WTC11 (cell line): ENCODE results near the gene TNIK. TPM values are rescaled to one million over a fixed set of nuclear protein-coding genes. Genes with fewer than 3 reads are reported as not detected.
A peak's percentile ranks its signal among the peaks of the same experiment; 100 is the strongest.

Experiments used
- ATAC-seq: fragments of 200-7000 bp; cut with Tn5 transposase; 2 replicates; pipeline ENCODE4 v1.10.0; 2021; ENCODE audit warnings: mild to moderate bottlenecking, moderate library complexity
- CTCF ChIA-PET: fragments of 300-600 bp; sonication (Branson Sonifier 250); formaldehyde crosslinking; loops from one replicate; lab custom pipeline; 2021; ENCODE audit warnings: antibody characterized with exemption; lab: Charles Lee
- POLR2A ChIA-PET: fragments of 350-600 bp; sonication (Branson Sonifier 250); formaldehyde crosslinking; loops from one replicate; lab custom pipeline; 2021; ENCODE audit warnings: antibody characterized with exemption; lab: Charles Lee
- DNase-seq: peaks from one replicate; pipeline ENCODE4 v3.0.0; 2021; ENCODE audit warnings: low spot score
- H3K27ac Mint-ChIP-seq: 2 replicates; pipeline ENCODE4 v1.8.0; 2021; ENCODE audit warnings: mixed read lengths
- H3K27me3 Mint-ChIP-seq: 2 replicates; pipeline ENCODE4 v1.8.0; 2021; ENCODE audit warnings: low read depth, mild to moderate bottlenecking, moderate library complexity, mixed read lengths
- H3K36me3 Mint-ChIP-seq: 2 replicates; pipeline ENCODE4 v1.8.0; 2021; ENCODE audit warnings: mixed read lengths
- H3K4me1 Mint-ChIP-seq: 2 replicates; pipeline ENCODE4 v1.8.0; 2022; ENCODE audit warnings: mixed read lengths
- H3K4me3 Mint-ChIP-seq: 2 replicates; pipeline ENCODE4 v1.8.0; 2021; ENCODE audit warnings: mild to moderate bottlenecking, moderate library complexity, mixed read lengths
- H3K9me3 Mint-ChIP-seq: 2 replicates; pipeline ENCODE4 v1.8.0; 2021; ENCODE audit warnings: mixed read lengths
- ATF2 ChIP-seq: sonication (generic); formaldehyde crosslinking; IDR thresholded peaks from 2 replicates; pipeline ENCODE4 v1.8.1; 2022; ENCODE audit warnings: low read depth, missing genetic modification reagents, borderline replicate concordance
- CREM ChIP-seq: sonication (generic); formaldehyde crosslinking; IDR thresholded peaks from 2 replicates; pipeline ENCODE4 v1.8.1; 2022; ENCODE audit warnings: mild to moderate bottlenecking, missing genetic modification reagents, moderate library complexity
- ERG ChIP-seq: fragments of 250-450 bp; sonication (Bioruptor Pico); IDR thresholded peaks from 2 replicates; pipeline ENCODE4 v1.8.0; 2021; ENCODE audit warnings: mild to moderate bottlenecking
- FOXJ3 ChIP-seq: sonication (generic); formaldehyde crosslinking; IDR thresholded peaks from 2 replicates; pipeline ENCODE4 v1.9.0; 2021; ENCODE audit warnings: missing genetic modification reagents, mild to moderate bottlenecking, borderline replicate concordance
- GTF2I ChIP-seq: fragments of 250-450 bp; sonication (Bioruptor Pico); conservative IDR thresholded peaks from 2 replicates; pipeline ENCODE4 v1.4.0; 2021; ENCODE audit warnings: mild to moderate bottlenecking
- JAZF1 ChIP-seq: fragments of 250-450 bp; sonication (Bioruptor Pico); IDR thresholded peaks from 2 replicates; pipeline ENCODE4 v1.9.0; 2021; ENCODE audit warnings: moderate library complexity, mild to moderate bottlenecking, inconsistent platforms
- MAX ChIP-seq: sonication (generic); formaldehyde crosslinking; IDR thresholded peaks from 2 replicates; pipeline ENCODE4 v1.8.0; 2022; ENCODE audit warnings: mild to moderate bottlenecking, missing genetic modification reagents
- NFATC4 ChIP-seq: fragments of 250-450 bp; sonication (Bioruptor Pico); IDR thresholded peaks from 2 replicates; pipeline ENCODE4 v1.9.0; 2021; ENCODE audit warnings: mild to moderate bottlenecking
- OVOL2 ChIP-seq: fragments of 250-450 bp; sonication (Bioruptor Pico); IDR thresholded peaks from 2 replicates; pipeline ENCODE4 v1.9.0; 2021; ENCODE audit warnings: mild to moderate bottlenecking, borderline replicate concordance
- USF2 ChIP-seq: sonication (generic); formaldehyde crosslinking; IDR thresholded peaks from 2 replicates; pipeline ENCODE4 v1.8.1; 2023; ENCODE audit warnings: mild to moderate bottlenecking, missing genetic modification reagents, moderate library complexity
- ZNF219 ChIP-seq: sonication (generic); formaldehyde crosslinking; IDR thresholded peaks from 2 replicates; pipeline ENCODE4 v1.8.0; 2023; ENCODE audit warnings: missing genetic modification reagents, mild to moderate bottlenecking, borderline replicate concordance
- ZNF396 ChIP-seq: fragments of 250-450 bp; sonication (Bioruptor Pico); IDR thresholded peaks from 2 replicates; pipeline ENCODE4 v1.8.0; 2021; ENCODE audit warnings: mild to moderate bottlenecking, moderate library complexity, borderline replicate concordance
- total RNA-seq: library from RNA; stranded (reverse); gene quantifications from 3 replicates; pipeline ENCODE4 v1.2.3, GENCODE V29; 2021
- TF ChIP-seq, protein P1 (sequence below): sonication (generic); formaldehyde crosslinking; IDR thresholded peaks from 2 replicates; pipeline ENCODE4 v1.8.1; 2023; ENCODE audit warnings: mild to moderate bottlenecking, missing genetic modification reagents, moderate library complexity
- TF ChIP-seq, protein P2 (sequence below): sonication (generic); formaldehyde crosslinking; IDR thresholded peaks from 2 replicates; pipeline ENCODE4 v1.8.1; 2023; ENCODE audit warnings: mild to moderate bottlenecking, missing genetic modification reagents
- TF ChIP-seq, protein P3 (sequence below): sonication (generic); formaldehyde crosslinking; IDR thresholded peaks from 2 replicates; pipeline ENCODE4 v1.8.1; 2022; ENCODE audit warnings: mild to moderate bottlenecking, moderate library complexity, missing genetic modification reagents
- TF ChIP-seq, protein P4 (sequence below): sonication (generic); formaldehyde crosslinking; IDR thresholded peaks from 2 replicates; pipeline ENCODE4 v1.8.0; 2022; ENCODE audit warnings: mild to moderate bottlenecking, missing genetic modification reagents
- TF ChIP-seq, protein P5 (sequence below): sonication (generic); formaldehyde crosslinking; IDR thresholded peaks from 2 replicates; pipeline ENCODE4 v1.8.1; 2022; ENCODE audit warnings: mild to moderate bottlenecking, missing genetic modification reagents, moderate library complexity, borderline replicate concordance

The TNIK gene
- total RNA-seq, 1 experiment from 2014 or later: 50.3 TPM

- no peak overlapping the region for H3K4me3 Mint-ChIP-seq
- peak overlapping the region; percentile 1; the same call in 1 of the 2 replicates for H3K27ac Mint-ChIP-seq
- H3K27me3 Mint-ChIP-seq: no peaks in the 10 kb centered on the region; the same call in 1 of the 2 replicates
- no peaks in the 10 kb centered on the region for H3K9me3 Mint-ChIP-seq
- peaks cover 24% of the 10 kb centered on the region for H3K4me1 Mint-ChIP-seq
- ChIA-PET POLR2A (no interaction called here), CTCF (interaction anchor here (1.6 kb wide), 1 partner anchor 170 kb away, joined by 5 read pairs; no protein-coding TSS in a partner anchor)
- peaks cover 3% of the 10 kb centered on the region; the same call in 1 of the 2 replicates for H3K36me3 Mint-ChIP-seq
- ATAC-seq (peak; percentile 16; the same call in 1 of the 2 replicates), DNase-seq (no peak)
- TF ChIP-seq, protein P1, sequence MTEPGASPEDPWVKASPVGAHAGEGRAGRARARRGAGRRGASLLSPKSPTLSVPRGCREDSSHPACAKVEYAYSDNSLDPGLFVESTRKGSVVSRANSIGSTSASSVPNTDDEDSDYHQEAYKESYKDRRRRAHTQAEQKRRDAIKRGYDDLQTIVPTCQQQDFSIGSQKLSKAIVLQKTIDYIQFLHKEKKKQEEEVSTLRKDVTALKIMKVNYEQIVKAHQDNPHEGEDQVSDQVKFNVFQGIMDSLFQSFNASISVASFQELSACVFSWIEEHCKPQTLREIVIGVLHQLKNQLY (CRISPR knock-in tag): no peak
- TF ChIP-seq NFATC4 (no peak), FOXJ3 (CRISPR knock-in tag) (no peak), ZNF396 (CRISPR knock-in tag) (no peak), OVOL2 (CRISPR knock-in tag) (no peak), ERG (CRISPR knock-in tag) (no peak), USF2 (CRISPR knock-in tag) (no peak), ATF2 (CRISPR knock-in tag) (no peak), ZNF219 (CRISPR knock-in tag) (no peak), JAZF1 (no peak), CREM (CRISPR knock-in tag) (no peak), MAX (CRISPR knock-in tag) (no peak), GTF2I (CRISPR knock-in tag) (no peak)
- TF ChIP-seq, protein P2, sequence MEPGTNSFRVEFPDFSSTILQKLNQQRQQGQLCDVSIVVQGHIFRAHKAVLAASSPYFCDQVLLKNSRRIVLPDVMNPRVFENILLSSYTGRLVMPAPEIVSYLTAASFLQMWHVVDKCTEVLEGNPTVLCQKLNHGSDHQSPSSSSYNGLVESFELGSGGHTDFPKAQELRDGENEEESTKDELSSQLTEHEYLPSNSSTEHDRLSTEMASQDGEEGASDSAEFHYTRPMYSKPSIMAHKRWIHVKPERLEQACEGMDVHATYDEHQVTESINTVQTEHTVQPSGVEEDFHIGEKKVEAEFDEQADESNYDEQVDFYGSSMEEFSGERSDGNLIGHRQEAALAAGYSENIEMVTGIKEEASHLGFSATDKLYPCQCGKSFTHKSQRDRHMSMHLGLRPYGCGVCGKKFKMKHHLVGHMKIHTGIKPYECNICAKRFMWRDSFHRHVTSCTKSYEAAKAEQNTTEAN (CRISPR knock-in tag): no peak
- TF ChIP-seq, protein P3, sequence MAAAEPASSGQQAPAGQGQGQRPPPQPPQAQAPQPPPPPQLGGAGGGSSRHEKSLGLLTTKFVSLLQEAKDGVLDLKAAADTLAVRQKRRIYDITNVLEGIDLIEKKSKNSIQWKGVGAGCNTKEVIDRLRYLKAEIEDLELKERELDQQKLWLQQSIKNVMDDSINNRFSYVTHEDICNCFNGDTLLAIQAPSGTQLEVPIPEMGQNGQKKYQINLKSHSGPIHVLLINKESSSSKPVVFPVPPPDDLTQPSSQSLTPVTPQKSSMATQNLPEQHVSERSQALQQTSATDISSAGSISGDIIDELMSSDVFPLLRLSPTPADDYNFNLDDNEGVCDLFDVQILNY (CRISPR knock-in tag): no peak
- TF ChIP-seq, protein P4, sequence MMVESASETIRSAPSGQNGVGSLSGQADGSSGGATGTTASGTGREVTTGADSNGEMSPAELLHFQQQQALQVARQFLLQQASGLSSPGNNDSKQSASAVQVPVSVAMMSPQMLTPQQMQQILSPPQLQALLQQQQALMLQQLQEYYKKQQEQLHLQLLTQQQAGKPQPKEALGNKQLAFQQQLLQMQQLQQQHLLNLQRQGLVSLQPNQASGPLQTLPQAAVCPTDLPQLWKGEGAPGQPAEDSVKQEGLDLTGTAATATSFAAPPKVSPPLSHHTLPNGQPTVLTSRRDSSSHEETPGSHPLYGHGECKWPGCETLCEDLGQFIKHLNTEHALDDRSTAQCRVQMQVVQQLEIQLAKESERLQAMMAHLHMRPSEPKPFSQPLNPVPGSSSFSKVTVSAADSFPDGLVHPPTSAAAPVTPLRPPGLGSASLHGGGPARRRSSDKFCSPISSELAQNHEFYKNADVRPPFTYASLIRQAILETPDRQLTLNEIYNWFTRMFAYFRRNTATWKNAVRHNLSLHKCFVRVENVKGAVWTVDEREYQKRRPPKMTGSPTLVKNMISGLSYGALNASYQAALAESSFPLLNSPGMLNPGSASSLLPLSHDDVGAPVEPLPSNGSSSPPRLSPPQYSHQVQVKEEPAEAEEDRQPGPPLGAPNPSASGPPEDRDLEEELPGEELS (CRISPR knock-in tag): no peak
- TF ChIP-seq, protein P5, sequence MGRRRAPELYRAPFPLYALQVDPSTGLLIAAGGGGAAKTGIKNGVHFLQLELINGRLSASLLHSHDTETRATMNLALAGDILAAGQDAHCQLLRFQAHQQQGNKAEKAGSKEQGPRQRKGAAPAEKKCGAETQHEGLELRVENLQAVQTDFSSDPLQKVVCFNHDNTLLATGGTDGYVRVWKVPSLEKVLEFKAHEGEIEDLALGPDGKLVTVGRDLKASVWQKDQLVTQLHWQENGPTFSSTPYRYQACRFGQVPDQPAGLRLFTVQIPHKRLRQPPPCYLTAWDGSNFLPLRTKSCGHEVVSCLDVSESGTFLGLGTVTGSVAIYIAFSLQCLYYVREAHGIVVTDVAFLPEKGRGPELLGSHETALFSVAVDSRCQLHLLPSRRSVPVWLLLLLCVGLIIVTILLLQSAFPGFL (CRISPR knock-in tag): no peak
Measured at GRCh38 chr3:171283183-171283847, 176.9 kb downstream of the TNIK start.
